HG03039 (cell line): ENCODE results near the gene ADAM8.

Experiments used
- ATAC-seq: cut with Tn5 transposase; IDR thresholded peaks from one replicate; pipeline ENCODE4 v1.9.1; 2021; ENCODE audit warnings: mild to moderate bottlenecking, moderate library complexity; ENCODE audit not compliant: unreplicated experiment

Gene ADAM8

DNA sequence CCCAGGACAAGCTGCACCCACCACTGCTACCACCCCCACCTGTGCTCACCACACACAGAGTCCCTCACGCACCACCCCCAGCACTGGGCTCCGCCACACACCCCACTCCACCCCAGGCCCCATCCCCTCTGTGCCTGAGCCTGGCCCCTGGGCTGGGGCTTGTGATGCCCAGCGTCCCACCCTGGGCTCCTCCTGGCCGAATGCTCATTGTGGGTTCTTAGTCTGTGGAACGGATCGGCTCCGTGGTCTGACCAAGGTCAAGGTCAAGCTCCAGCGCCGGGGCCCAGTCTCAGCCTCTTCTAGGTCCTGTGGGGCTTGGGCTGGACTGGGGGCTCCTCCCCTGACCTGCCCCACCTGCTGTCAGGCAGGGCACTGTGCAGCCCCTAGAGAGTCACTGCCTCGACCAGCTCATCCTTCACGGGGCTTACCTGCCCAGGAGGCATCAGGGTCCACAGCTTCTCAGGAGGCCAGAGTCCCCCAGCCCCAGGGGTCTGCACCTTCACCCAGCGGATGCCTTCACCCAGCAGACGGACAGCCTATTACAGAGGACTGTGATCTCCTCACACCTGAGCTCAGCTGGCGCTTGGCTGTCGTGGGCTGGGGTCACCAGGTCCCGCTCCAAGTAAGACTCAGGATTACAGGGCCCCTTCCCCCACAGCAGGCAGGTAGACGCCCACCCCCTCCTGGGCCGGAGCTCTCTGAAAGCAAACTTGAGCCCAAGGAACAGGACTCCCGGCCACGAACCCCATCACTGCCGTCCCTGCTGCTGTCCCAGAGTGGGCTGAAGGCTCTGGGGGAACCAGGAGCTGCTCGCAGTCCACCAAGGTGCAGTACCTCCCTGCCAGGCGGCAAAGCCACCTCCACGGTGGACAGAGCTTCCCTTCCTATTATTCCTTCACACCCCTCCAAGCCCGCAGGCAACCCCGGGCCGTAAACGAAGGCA is 61.9 kb downstream of the ADAM8 start:
- no peak for ATAC-seq

DNA sequence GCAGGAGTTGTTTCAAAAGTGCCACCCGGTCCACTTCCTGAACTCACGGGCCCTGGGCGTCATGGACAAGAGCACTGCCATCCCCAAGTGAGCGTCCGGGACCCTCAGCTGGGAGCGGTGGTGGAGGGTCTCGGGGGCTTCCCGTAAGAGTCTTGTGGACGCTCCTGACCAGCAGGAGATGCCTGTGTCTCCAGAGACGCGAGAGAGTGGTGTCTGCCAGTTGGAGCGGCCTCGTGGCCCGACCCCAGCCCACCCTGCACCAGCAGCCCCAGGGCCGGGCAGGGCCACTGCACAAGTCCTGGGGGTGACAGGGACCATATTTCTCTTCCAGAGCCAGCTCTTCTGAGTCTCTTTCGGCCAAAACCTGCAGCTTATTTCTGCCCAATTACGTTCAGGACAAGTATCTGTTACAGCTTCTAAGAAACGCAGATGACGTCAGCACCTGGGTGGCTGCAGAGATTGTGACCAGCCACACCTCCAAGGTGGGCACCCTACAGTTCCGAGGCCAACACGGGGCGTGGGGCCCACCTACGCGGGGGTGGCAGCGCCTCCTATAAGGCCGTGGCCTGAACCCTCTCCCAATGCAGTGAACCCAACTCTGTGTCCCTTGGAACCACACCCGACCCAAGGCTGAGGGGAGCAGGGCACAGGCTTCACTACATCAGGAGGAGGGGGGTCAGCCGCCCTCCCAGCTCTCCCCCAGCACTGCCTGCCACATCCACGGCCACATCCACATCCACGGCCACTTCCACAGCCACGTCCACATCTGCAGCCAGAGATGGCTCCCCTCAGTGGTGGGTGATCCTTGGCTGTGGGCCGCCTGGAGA is 62.8 kb downstream of the ADAM8 start:
- no peak for ATAC-seq

DNA sequence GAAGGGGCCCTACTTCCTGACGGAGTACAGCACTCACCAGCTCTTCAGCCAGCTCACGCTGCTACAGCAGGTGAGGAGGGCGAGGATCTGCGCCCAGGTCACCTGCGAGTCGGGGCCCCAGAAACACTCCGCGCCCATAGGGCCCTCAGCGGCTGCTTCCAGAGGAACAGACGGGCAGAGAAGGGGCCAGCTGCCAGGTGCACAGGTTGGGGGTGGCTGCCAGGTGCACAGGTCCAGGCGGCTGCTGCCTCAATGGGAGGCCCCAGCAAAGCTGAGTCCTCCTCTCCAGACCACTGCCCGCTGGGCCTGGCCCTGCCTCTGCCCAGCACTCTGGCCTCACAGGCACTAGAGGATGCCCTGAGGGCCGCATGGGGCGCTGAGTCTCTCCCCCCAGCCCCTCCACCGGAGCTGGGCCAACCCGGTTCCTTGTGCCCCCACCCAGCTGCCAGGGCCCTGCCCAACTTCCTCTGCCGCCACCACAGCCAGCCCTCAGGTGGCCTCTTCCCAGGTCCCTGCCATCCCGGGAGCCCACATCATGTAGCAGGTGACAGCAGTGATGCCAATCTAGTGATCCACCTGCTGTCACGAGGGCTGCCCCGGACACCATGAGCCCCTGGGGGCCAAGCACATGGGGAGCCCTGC is 63.7 kb downstream of the ADAM8 start:
- no peak for ATAC-seq
